Measurements from ENCODE around the gene GATM. TPM values are rescaled to one million over a fixed set of nuclear protein-coding genes. Genes with fewer than 3 reads are reported as not detected.

The GATM gene, protein sequence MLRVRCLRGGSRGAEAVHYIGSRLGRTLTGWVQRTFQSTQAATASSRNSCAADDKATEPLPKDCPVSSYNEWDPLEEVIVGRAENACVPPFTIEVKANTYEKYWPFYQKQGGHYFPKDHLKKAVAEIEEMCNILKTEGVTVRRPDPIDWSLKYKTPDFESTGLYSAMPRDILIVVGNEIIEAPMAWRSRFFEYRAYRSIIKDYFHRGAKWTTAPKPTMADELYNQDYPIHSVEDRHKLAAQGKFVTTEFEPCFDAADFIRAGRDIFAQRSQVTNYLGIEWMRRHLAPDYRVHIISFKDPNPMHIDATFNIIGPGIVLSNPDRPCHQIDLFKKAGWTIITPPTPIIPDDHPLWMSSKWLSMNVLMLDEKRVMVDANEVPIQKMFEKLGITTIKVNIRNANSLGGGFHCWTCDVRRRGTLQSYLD
- 100 to 1,000 TPM; 213 to 323 (median 246) TPM for polyA plus RNA-seq (ENCODE audit: insufficient read length in 3 of 3)

DNA sequence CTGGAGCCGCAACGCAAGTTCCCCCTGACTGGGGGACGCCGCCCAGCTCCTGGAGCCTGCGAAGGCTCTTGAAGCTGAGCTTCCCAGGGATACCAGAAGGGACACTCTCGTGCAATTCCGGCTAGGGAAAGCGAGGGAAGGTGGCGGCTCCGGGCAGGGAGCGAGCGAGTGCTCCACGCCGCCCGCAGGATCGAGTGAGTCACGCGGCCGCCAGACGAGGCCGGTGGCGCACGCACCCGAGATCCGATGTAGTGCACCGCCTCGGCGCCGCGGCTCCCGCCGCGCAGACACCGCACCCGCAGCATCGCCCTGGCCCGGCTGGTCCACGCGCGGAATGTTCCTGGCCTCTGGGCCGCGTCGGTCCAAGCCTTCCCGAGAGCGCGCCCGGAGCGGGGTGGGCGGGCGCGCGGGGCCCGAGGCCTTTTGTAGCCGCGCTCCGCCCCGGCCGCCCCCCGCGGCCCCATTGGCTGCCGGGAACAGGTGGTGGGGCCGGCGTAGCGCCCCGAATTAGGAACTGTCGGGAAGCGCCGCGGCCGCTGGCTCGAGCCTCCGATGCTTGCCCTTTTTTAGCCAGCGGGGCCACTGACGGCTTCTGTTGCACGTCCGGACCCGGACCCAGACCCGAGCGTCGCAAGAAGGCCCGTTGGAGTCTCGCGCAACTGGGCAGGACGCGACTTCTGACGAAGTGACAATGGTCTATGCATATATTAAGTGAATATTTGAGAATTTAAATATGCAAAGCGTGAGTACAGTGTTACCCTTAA, at the start of gene GATM:
Gene GATM, minus strand, starts transcription at position 396 of the 764 bp plus-strand sequence. Its CDS starts 91 bp downstream, at position 305.
- peak in 2 of 3 donors; percentile 34 to 58 for DNase-seq (ENCODE audit: low read depth in 3 of 3, low spot score in 2 of 3)

DNA sequence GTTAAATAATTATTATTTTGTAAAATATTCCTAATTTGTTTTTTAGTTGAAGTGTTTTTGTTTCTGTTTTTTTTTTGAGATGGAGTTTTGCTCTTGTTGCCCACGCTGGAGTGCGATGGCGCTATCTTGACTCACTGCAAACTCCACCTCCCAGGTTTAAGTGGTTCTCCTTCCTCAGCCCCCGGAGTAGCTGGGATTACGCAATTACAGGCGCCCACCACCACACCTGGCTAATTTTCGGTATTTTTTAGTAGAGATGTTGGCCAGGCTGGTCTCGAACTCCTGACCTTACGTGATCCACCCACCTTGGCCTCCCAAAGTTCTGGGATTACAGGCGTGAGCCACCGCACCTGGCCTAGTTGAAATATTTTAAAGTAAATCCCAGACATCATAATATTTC, 48.7 kb upstream of the GATM start:
- DNase-seq (ENCODE audit: low read depth in 3 of 3, low spot score in 2 of 3): no peak

DNA sequence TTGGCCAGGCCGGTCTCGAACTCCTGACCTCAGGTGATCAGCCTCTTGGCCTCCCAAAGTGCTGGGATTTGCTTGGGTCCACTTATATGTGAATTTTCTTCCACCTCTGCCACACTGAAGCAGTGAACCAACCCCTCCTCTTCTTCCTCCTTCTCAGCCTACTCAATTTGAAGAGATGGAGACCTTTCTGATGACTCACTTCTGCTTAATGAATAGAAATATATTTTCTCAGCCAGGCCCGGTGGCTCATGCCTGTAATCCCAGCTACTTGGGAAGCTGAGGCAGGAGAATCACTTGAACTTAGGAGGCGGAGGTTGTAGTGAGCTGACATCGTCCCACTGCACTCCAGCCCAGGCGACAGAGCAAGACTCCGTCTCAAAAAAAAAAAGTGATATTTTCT, 46.8 kb upstream of the GATM start:
- no peak for DNase-seq (ENCODE audit: low read depth in 3 of 3, low spot score in 2 of 3)

DNA sequence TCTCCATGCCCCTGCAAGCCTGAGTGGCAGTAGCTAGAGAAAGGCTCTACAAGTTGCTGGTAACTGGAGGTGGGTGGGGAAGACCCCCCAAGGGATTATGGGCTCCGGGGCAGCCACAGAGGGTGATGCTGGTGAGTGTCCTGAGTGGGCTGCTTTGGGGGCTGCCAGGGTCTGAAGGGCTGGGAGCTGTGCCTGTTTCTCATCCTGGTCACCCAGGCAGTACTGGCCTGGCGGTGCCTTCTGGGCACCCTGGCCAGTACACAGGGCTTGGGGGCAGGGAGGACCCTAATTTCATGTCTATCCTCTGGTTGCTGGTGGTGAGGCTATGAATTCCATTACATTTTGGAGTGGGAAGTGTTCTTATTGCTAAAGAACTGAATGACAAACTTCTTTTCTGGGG, 46.1 kb upstream of the GATM start:
- DNase-seq (ENCODE audit: low read depth in 3 of 3, low spot score in 2 of 3): no peak

DNA sequence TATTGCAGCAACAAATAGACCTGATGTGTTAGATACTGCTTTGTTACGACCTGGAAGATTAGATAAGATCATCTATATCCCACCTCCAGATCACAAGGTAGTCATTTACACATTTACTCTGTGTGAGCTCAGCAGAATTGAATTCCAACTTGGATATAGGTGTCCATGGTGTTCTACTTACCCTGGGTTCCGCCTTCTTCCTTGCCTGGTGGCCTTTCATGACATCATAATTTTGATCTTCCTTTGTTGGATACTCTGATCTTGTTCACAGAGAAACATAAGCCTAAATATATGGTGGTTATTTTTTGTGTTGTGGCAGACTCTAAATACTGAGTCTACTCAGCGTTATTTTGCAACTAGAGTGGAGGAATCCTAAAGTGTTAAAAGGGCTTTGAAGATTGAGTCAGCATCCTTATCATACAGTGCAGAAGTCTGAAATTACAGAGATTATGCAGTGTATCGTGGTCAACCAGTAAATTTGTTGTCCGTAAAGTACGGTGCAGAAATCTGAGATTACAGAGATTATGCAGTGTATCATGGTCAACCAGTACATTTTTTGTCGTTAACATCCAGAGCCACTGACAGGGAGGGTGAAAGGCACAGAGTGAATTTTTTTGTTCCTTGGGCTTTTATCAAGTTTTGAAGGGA, 39.1 kb upstream of the GATM start:
- no peak for DNase-seq (ENCODE audit: low read depth in 3 of 3, low spot score in 2 of 3)

DNA sequence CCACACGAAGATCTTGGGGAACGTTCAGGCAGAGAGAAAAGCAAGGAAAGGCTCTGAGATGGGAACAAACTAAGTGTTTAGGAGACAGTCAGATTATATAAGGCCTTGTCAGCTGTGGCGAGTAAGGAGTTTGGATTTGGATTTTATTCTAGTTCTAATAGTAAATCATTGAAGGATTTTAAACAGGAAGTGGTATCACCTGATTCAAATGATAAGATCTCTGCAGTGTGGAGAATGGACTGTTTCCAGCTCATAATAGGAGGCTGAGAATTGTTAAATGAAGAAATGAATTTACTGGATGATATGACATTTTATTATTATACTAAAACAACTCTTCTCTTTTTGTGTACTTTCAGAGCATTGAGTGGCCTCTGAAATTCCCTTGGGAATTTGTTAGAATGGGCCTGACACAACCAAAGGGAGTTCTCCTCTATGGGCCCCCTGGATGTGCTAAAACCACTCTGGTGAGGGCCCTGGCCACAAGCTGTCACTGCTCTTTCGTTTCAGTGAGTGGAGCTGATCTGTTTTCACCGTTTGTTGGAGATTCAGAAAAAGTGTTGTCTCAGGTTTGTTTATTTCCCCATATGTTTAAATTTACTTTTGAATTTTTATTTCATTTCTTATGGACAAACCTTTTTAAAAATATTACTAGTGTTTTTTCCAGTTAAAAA, 36.0 kb upstream of the GATM start:
- no peak for DNase-seq (ENCODE audit: low read depth in 3 of 3, low spot score in 2 of 3)

DNA sequence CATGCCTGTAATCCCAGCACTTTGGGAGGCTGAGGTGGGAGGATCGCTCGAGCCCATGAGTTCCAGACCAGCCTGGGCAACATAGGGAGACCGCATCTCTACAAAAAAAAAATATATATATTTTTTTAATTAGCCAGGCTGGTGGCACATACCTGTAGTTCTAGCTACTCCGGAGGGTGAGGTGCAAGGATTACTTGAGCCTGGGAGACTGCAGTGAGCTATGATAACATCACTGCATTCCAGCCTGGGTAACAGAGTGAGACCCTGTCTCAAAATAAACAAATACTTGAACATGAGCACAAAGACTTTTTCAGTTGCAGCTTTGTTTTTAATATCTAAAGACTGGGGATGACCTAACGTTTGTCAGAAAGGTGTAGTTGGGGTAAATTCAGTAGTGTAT, 31.3 kb upstream of the GATM start:
- no peak for DNase-seq (ENCODE audit: low read depth in 3 of 3, low spot score in 2 of 3)

DNA sequence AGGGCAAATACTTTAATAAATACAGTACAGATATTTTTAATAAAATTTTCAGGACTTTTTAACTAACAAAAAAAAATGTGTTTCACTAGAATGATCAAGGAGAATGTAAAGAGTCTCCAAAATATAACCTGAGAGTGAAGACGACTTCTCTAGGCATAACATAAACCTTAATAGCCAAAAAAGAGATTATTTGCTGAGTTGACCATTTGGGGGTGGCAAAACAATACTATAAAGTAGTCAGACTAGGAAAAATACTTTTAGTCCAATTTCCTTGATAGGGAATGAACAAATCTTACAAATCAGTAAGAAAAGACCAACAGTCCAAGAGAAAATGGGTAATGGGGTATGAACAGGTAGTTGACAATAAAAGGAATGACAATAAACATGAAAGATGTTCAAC, 29.4 kb upstream of the GATM start:
- no peak for DNase-seq (ENCODE audit: low read depth in 3 of 3, low spot score in 2 of 3)

DNA sequence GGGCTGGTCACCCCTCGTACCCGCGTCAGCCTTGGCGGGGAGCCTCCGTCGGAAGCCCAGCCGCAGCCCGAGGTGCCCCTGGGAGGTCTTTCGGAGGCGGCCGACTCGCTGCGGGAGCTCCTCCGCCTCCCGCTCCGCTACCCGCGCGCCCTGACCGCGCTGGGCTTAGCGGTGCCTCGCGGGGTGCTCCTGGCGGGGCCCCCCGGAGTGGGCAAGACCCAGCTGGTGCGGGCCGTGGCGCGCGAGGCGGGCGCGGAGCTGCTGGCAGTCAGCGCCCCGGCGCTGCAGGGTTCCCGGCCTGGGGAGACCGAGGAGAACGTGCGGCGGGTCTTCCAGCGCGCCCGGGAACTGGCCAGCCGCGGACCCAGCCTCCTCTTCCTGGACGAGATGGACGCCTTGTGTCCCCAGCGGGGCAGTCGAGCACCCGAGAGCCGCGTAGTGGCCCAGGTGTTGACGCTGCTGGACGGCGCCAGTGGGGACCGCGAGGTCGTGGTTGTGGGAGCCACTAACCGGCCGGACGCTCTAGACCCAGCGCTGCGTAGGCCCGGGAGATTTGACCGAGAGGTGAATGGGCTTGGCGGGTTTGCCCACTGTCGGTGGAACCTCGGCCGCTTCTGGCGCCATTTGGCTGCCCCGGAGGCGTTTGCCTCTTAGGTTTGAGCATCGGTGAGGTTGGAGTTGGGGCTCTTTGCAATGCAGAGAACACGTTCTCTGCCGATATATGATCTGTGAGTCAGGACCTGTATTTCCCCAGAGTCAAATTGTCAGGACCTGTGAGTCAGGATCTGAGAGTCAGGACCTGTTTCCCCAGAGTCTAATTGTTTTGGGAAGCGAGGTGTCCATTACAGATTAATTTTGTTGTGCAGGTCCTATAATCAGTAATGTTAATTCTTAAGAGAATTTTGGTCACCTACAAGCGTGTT, 24.9 kb upstream of the GATM start:
- no peak for DNase-seq (ENCODE audit: low read depth in 3 of 3, low spot score in 2 of 3)

DNA sequence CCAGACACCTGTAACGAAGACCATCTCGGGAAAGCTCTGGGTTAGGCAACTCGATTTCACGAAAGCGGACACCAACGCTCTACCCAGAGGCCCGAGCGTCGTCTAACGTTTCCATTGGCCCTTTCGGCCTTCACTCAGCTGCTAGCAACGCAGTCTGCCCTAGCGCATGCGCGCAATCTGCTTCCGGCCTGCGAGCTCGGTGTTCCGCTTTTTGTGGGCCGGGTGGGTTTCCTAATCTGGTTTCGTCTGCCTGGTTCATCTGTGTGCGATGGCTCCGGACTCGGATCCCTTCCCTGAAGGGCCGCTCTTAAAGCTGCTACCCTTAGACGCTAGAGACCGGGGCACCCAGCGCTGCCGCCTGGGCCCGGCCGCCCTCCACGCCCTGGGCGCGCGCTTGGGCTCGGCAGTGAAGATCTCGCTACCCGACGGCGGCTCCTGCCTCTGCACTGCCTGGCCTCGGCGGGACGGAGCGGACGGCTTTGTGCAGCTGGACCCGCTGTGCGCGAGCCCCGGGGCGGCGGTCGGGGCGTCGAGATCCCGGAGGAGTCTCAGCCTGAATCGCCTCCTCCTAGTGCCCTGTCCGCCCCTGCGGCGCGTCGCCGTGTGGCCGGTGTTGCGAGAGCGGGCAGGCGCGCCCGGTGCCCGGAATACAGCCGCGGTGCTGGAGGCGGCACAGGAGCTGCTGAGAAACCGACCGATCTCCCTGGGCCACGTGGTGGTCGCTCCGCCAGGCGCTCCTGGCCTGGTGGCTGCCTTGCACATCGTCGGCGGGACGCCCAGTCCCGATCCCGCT, 24.0 kb upstream of the GATM start:
- peak; percentile 95 to 100 (median 98) for DNase-seq (ENCODE audit: low read depth in 3 of 3, low spot score in 2 of 3)

DNA sequence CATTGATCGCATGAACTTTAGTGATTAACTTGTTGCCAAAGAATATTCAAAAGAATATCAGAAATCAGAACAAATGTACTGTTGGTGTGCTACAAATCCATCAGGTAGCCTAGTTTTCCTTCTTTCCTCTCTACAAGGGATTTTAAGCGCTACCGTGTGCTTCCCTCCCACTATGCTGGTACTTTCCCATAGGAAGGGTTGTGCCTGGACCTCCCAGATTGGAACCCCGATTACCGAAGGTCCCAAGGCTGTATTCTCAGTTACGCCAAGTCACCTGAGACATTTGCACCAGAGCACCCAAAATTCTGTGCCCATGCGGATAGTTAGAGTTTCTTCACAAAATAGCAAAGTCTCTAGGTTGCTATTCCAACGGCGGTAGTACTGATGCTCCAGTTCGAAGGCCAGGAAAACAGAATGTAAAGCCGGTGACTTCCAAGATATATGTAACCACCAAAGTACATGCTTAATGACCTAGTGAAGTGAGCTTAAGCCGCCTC, 23.4 kb upstream of the GATM start:
- DNase-seq (ENCODE audit: low read depth in 3 of 3, low spot score in 2 of 3): no peak

DNA sequence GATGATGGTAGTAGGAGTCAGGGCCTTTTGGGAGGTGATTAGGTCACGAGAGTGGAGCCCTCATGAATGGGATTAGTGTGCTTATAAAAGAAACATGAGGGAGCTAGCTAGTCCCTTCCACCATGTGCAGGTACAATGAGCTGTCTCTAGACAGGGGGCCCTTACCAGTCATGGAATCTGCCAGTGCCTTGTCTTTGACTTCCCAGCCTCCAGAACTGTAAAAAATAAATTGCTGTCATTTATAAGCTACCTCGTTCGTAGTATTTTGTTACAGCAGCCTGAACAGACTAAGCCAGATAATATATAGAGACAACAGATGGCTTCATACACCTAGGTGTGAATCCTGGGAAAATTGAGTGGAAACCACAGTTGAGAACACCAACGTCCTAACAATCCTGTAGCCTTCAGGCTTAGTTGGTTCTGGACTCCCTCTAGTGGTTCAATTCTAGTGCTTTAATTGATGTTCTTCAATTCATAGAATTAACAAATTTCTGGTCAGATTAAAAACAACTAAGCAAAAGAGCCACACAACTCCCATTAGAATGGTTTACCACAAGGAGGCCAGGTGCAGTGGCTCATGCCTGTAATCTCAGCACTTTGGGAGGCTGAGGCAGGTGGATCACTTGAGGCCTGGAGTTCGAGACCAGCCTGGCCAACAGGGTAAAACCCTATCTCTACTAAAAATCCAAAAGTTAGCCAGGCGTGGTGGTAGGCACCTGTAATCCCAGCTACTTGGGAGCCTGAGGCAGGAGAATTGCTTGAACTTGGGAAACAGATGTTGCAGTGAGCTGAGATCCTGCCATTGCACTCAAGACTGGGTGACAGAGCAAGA, 21.3 kb upstream of the GATM start:
- no peak for DNase-seq (ENCODE audit: low read depth in 3 of 3, low spot score in 2 of 3)

DNA sequence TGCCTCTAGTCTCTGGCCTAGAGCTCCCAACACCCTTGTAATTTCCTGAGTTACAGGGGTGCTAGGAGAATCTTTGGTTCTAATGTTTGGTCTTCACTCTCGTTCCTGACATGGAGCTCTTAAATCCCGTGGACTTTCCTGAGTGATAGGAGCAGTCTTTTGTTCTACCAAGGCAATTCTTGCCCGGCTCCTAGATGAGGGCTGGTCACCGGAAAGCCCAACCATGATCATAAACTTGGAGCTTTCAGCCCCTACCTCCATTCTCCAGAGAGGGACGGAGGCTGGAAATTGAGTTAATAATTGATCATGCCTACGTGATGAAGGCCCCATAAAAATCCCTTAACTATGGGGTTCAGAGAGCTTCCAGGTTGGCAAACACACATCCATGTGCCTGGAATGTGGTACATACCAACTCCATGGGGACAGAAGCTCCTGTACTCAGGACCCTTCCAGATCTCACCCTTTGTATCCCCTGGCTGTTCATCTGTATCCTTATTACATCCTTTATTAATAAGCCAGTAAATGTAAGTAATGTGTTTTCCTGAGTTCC, 18.8 kb upstream of the GATM start:
- DNase-seq (ENCODE audit: low read depth in 3 of 3, low spot score in 2 of 3): no peak

DNA sequence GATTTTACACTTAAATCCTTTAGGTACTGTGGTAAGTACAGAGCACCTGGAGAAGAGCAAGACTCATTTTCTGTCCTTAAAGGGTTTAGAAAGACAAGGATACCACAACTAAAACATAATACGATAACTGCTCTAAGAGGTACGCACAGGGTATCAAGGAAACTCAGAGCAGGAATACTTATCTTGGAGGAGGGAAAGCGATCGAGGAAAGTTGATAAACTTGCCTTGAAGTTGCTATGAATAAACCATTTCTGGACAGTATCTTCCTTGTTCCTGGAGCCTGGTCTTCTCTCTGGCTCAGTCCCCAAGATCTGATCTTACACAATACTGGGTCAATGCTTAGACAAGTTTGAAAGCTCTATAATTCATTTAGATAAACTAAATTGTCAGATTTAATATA, 17.6 kb upstream of the GATM start:
- DNase-seq (ENCODE audit: low read depth in 3 of 3, low spot score in 2 of 3): no peak

DNA sequence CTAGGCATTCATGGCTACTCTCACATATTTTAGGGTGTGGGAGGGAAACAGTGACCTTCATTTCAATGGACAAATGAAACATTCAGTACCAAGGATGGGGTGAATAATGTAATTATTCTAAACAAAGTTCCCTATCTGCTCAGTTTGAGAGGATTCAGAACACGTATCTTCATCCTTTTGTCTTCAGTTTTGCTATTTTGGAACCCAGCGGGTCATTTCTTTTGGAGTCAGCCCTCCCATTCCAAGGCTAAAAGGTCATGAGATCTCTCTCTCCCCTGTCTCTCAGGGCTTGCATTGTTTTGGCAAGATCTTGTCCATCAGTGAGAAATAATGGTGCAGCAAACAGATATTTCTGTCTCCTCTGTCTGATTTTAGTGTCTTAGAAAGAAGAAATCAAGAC, 16.3 kb upstream of the GATM start:
- no peak for DNase-seq (ENCODE audit: low read depth in 3 of 3, low spot score in 2 of 3)

DNA sequence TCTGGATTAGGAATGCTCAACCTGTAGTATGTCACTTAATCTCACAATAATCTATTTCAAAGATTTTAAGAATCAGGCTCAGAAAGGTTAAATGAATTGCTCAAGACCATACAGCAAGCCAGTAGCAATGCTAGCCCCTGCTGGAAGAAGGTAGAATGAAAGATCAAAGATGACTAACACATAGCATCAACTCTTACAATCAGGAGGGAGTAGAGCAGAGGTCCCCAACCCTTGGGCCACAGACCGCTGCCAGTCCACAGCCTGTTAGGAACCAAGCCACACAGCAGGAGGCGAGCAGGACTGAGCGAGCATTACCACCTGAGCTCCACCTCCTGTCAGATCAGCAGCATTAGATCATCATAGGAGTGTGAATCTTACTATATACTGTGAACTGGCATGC, 15.5 kb upstream of the GATM start:
- no peak for DNase-seq (ENCODE audit: low read depth in 3 of 3, low spot score in 2 of 3)

DNA sequence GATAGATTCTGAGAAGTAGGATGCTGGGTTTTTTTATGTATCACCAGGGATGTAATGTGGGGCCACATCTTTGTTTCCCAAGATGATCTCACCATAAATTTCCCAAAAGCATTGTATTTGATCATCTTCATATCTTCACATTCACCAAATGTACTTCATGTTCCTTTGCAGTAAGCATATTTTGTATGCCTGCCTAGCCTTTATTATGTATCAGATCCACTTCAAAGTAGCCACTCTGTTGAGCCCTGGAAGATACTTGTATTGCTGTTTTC, 14.2 kb upstream of the GATM start:
- DNase-seq (ENCODE audit: low read depth in 3 of 3, low spot score in 2 of 3): no peak

Data from right renal cortex interstitium (tissue), 3 donors.